Gastroesophageal sphincter (tissue), 3 donors: ENCODE data around the gene SLAMF1.

ENCODE experiments used
- POLR2A ChIP-seq, 2 donors: fragments of 450-650 bp; IDR thresholded peaks; one replicate each; pipeline ENCODE4 v1.6.1; 2017; ENCODE audit warnings: antibody characterized with exemption in 2 of 2, mild to moderate bottlenecking in 2 of 2, moderate library complexity in 1 of 2
- POLR2AphosphoS5 ChIP-seq: sonication (generic); formaldehyde crosslinking; IDR thresholded peaks from one replicate; pipeline ENCODE4 v1.6.1; 2017; ENCODE audit warnings: antibody characterized with exemption
- TF ChIP-seq, protein P1 (sequence below), 4 experiments: fragments of 200-600 bp in 2 of 4; fragments of 450-650 bp in 2 of 4; sonication (generic) in 1 of 4; IDR thresholded peaks; one replicate each; pipeline ENCODE4 v1.5.1; 2017 to 2019; ENCODE audit warnings: antibody characterized with exemption in 4 of 4, mild to moderate bottlenecking in 2 of 4, moderate library complexity in 2 of 4

DNA sequence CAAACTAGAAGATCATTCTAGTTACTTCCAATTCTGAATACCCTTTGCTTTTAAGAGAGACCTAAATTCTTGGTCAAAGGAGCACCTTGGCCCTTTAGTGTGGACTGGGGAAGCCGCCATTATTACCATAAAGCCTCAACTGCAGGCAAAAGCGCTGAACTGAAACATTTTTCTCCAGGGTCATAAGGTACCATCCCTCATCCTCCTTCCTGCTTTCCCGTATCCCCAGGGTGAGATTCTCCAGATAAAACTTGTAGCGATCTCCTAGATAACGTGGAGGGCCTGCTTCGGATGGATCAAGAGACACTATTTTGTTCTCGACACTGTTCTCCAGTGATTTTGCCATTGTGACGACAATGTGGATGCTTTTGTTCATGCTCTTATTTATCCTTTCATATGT is 9.8 kb downstream of the SLAMF1 start:
- TF ChIP-seq, protein P1, sequence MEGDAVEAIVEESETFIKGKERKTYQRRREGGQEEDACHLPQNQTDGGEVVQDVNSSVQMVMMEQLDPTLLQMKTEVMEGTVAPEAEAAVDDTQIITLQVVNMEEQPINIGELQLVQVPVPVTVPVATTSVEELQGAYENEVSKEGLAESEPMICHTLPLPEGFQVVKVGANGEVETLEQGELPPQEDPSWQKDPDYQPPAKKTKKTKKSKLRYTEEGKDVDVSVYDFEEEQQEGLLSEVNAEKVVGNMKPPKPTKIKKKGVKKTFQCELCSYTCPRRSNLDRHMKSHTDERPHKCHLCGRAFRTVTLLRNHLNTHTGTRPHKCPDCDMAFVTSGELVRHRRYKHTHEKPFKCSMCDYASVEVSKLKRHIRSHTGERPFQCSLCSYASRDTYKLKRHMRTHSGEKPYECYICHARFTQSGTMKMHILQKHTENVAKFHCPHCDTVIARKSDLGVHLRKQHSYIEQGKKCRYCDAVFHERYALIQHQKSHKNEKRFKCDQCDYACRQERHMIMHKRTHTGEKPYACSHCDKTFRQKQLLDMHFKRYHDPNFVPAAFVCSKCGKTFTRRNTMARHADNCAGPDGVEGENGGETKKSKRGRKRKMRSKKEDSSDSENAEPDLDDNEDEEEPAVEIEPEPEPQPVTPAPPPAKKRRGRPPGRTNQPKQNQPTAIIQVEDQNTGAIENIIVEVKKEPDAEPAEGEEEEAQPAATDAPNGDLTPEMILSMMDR (IDR thresholded peaks at IDR 0.05): no peak
- TF ChIP-seq POLR2A (IDR thresholded peaks at IDR 0.05) (no peak), POLR2AphosphoS5 (no peak)
